ENCODE measurements around the gene DHX29. TPM values are rescaled to one million over a fixed set of nuclear protein-coding genes. Genes with fewer than 3 reads are reported as not detected.

DHX29 gene
- total and polyA plus RNA-seq, 2 donors (not counting 1 experiment from before 2014, with no cell fraction given): 8.1 to 38.5 TPM

- peaks cover 64% of the 10 kb centered on the region for H3K79me2 ChIP-seq (ENCODE audit: control insufficient read depth, insufficient read depth, low read length)
- no peak overlapping the region for H2AFZ ChIP-seq (ENCODE audit: low read length)
- H3K9ac ChIP-seq (ENCODE audit: insufficient read depth, low read length): no peak overlapping the region
- H3K4me1 ChIP-seq (ENCODE audit: control insufficient read depth, extremely low read depth, insufficient read depth, low read length): no peaks in the 10 kb centered on the region
- no peak for DNase-seq (ENCODE audit: low read depth in 2 of 2)
- H3K27ac ChIP-seq (ENCODE audit: insufficient read depth, low read length): no peak overlapping the region
- H3K36me3 ChIP-seq (ENCODE audit: control insufficient read depth, insufficient read depth, low read length): no peaks in the 10 kb centered on the region
- no peak overlapping the region for H3K4me2 ChIP-seq (ENCODE audit: extremely low read depth, insufficient read depth, low read length)
- H3K9me3 ChIP-seq (ENCODE audit: control insufficient read depth, insufficient read depth, low read depth, low read length): no peaks in the 10 kb centered on the region
- no peak for TF ChIP-seq CTCF (conservative IDR thresholded peaks at IDR 0.05 in 1 of 2, IDR thresholded peaks at IDR 0.05 in 1 of 2; ENCODE audit: low read depth in 1 of 2, low read length in 2 of 2)
- TF ChIP-seq EZH2 (IDR thresholded peaks at IDR 0.05; ENCODE audit: low read length, missing control alignments): no peak
- no peaks in the 10 kb centered on the region for H4K20me1 ChIP-seq (ENCODE audit: control insufficient read depth, extremely low read depth, insufficient read depth, low read length)
- no peak overlapping the region for H3K4me3 ChIP-seq (replicated peaks in 1 of 4; ENCODE audit: control extremely low read depth in 1 of 4, insufficient read depth in 1 of 4, low read depth in 3 of 4, low read length in 4 of 4)
- H3K27me3 ChIP-seq (ENCODE audit: control insufficient read depth, insufficient read depth, low read length): no peaks in the 10 kb centered on the region
Observed at GRCh38 chr5:55316837-55317236, 9.3 kb upstream of the DHX29 start.

- no peaks in the 10 kb centered on the region for H3K36me3 ChIP-seq (ENCODE audit: control insufficient read depth, insufficient read depth, low read length)
- H3K27ac ChIP-seq (ENCODE audit: insufficient read depth, low read length): no peak overlapping the region
- no peak overlapping the region for H2AFZ ChIP-seq (ENCODE audit: low read length)
- H3K79me2 ChIP-seq (ENCODE audit: control insufficient read depth, insufficient read depth, low read length): peaks cover 64% of the 10 kb centered on the region
- H3K4me1 ChIP-seq (ENCODE audit: control insufficient read depth, extremely low read depth, insufficient read depth, low read length): no peaks in the 10 kb centered on the region
- H3K4me3 ChIP-seq (replicated peaks in 1 of 4; ENCODE audit: control extremely low read depth in 1 of 4, insufficient read depth in 1 of 4, low read depth in 3 of 4, low read length in 4 of 4): no peak overlapping the region
- H3K4me2 ChIP-seq (ENCODE audit: extremely low read depth, insufficient read depth, low read length): no peak overlapping the region
- no peaks in the 10 kb centered on the region for H3K27me3 ChIP-seq (ENCODE audit: control insufficient read depth, insufficient read depth, low read length)
- H3K9me3 ChIP-seq (ENCODE audit: control insufficient read depth, insufficient read depth, low read depth, low read length): no peaks in the 10 kb centered on the region
- no peak for DNase-seq (ENCODE audit: low read depth in 2 of 2)
- no peak overlapping the region for H3K9ac ChIP-seq (ENCODE audit: insufficient read depth, low read length)
- TF ChIP-seq CTCF (conservative IDR thresholded peaks at IDR 0.05 in 1 of 2, IDR thresholded peaks at IDR 0.05 in 1 of 2; ENCODE audit: low read depth in 1 of 2, low read length in 2 of 2) (no peak), EZH2 (IDR thresholded peaks at IDR 0.05; ENCODE audit: low read length, missing control alignments) (no peak)
- H4K20me1 ChIP-seq (ENCODE audit: control insufficient read depth, extremely low read depth, insufficient read depth, low read length): no peaks in the 10 kb centered on the region
Observed at GRCh38 chr5:55316289-55316688, 8.8 kb upstream of the DHX29 start.

- H4K20me1 ChIP-seq (ENCODE audit: control insufficient read depth, extremely low read depth, insufficient read depth, low read length): no peaks in the 10 kb centered on the region
- H2AFZ ChIP-seq (ENCODE audit: low read length): no peak overlapping the region
- H3K4me3 ChIP-seq (replicated peaks in 1 of 4; ENCODE audit: control extremely low read depth in 1 of 4, insufficient read depth in 1 of 4, low read depth in 3 of 4, low read length in 4 of 4): no peak overlapping the region
- no peaks in the 10 kb centered on the region for H3K27me3 ChIP-seq (ENCODE audit: control insufficient read depth, insufficient read depth, low read length)
- TF ChIP-seq EZH2 (IDR thresholded peaks at IDR 0.05; ENCODE audit: low read length, missing control alignments) (no peak), CTCF (conservative IDR thresholded peaks at IDR 0.05 in 1 of 2, IDR thresholded peaks at IDR 0.05 in 1 of 2; ENCODE audit: low read depth in 1 of 2, low read length in 2 of 2) (no peak)
- no peak for DNase-seq (ENCODE audit: low read depth in 2 of 2)
- no peaks in the 10 kb centered on the region for H3K36me3 ChIP-seq (ENCODE audit: control insufficient read depth, insufficient read depth, low read length)
- H3K9ac ChIP-seq (ENCODE audit: insufficient read depth, low read length): no peak overlapping the region
- H3K27ac ChIP-seq (ENCODE audit: insufficient read depth, low read length): no peak overlapping the region
- no peak overlapping the region for H3K4me2 ChIP-seq (ENCODE audit: extremely low read depth, insufficient read depth, low read length)
- H3K4me1 ChIP-seq (ENCODE audit: control insufficient read depth, extremely low read depth, insufficient read depth, low read length): peaks cover 3% of the 10 kb centered on the region
- no peaks in the 10 kb centered on the region for H3K9me3 ChIP-seq (ENCODE audit: control insufficient read depth, insufficient read depth, low read depth, low read length)
- H3K79me2 ChIP-seq (ENCODE audit: control insufficient read depth, insufficient read depth, low read length): peaks cover 82% of the 10 kb centered on the region
Observed at GRCh38 chr5:55313870-55314617, 6.5 kb upstream of the DHX29 start.
